ENCODE measurements around the gene CCS. TPM values are rescaled to one million over a fixed set of nuclear protein-coding genes. Genes with fewer than 3 reads are reported as not detected.

Gene CCS
- total RNA-seq, 1 donor, result 28.3 TPM

- H3K4me3 ChIP-seq (ENCODE audit: low read depth, low read length), result peak within 1 kb of the TSS; percentile 63
- DNase-seq (ENCODE audit: low read depth), result peak; percentile 70
- no peak for TF ChIP-seq CTCF (IDR thresholded peaks at IDR 0.05; ENCODE audit: insufficient read depth, low read length)
Observed at GRCh38 chr11:66568124-66568916, 24.7 kb upstream of the CCS start, which contains the start of gene CTSF. Gene CTSF (minus strand): TSS chr11:66568606. CDS start chr11:66568486, 120 bp downstream.

GRCh38 chr11:66569076-66569475 lies 23.9 kb upstream of the CCS start:
- no peak for DNase-seq (ENCODE audit: low read depth)

GRCh38 chr11:66570079-66570849 lies 22.7 kb upstream of the CCS start:
- no peak for TF ChIP-seq CTCF (IDR thresholded peaks at IDR 0.05; ENCODE audit: insufficient read depth, low read length)
- no peak overlapping the region for H3K4me3 ChIP-seq (ENCODE audit: low read depth, low read length)
- peak; percentile 12 for DNase-seq (ENCODE audit: low read depth)

More at GRCh38 chr11:66569076-66569475, 23.9 kb upstream of the CCS start:
- no peak for TF ChIP-seq CTCF (IDR thresholded peaks at IDR 0.05; ENCODE audit: insufficient read depth, low read length)
- no peak overlapping the region for H3K4me3 ChIP-seq (ENCODE audit: low read depth, low read length)

- no peak overlapping the region for H3K4me3 ChIP-seq (ENCODE audit: low read depth, low read length)
- no peak for TF ChIP-seq CTCF (IDR thresholded peaks at IDR 0.05; ENCODE audit: insufficient read depth, low read length)
- DNase-seq (ENCODE audit: low read depth), result no peak
Observed at GRCh38 chr11:66570850-66571180, 22.2 kb upstream of the CCS start.

GRCh38 chr11:66579017-66579606 lies 13.9 kb upstream of the CCS start:
- TF ChIP-seq CTCF (IDR thresholded peaks at IDR 0.05; ENCODE audit: insufficient read depth, low read length), result peak; percentile 80
- no peak overlapping the region for H3K4me3 ChIP-seq (ENCODE audit: low read depth, low read length)

GRCh38 chr11:66580803-66581202 lies 12.2 kb upstream of the CCS start:
- no peak for TF ChIP-seq CTCF (IDR thresholded peaks at IDR 0.05; ENCODE audit: insufficient read depth, low read length)
- no peak overlapping the region for H3K4me3 ChIP-seq (ENCODE audit: low read depth, low read length)
- no peak for DNase-seq (ENCODE audit: low read depth)

More at GRCh38 chr11:66579017-66579606, 13.9 kb upstream of the CCS start:
- peak; percentile 74 for DNase-seq (ENCODE audit: low read depth)
